Prostate gland (tissue), 2 donors: ENCODE results near the gene DCTD. TPM values are rescaled to one million over a fixed set of nuclear protein-coding genes. Genes with fewer than 3 reads are reported as not detected.

Source experiments
- DNase-seq: peaks from one replicate; pipeline ENCODE4 v3.0.0-alpha.2; 2019; ENCODE audit warnings: low spot score
- H3K27ac ChIP-seq, 2 donors: fragments of 200-600 bp; sonication (generic); 2 replicates each; pipeline ENCODE4 v1.5.1; 2017 to 2019
- H3K27me3 ChIP-seq: fragments of 200-600 bp; sonication (generic); replicated peaks from 2 replicates; pipeline ENCODE4 v1.5.1; 2019; ENCODE audit not compliant: insufficient read depth
- H3K36me3 ChIP-seq, 2 donors: fragments of 200-600 bp; sonication (generic); 1 replicate in 1 of 2; 2 replicates in 1 of 2; pipeline versions ENCODE4 v1.5.1 to v1.8.1; 2017 to 2019
- H3K4me1 ChIP-seq: fragments of 200-600 bp; sonication (generic); replicated peaks from 2 replicates; pipeline ENCODE4 v1.5.1; 2019
- H3K4me3 ChIP-seq, 2 donors: fragments of 200-600 bp; sonication (generic); 2 replicates each; pipeline ENCODE4 v1.5.1; 2017 to 2019
- H3K9me3 ChIP-seq: fragments of 200-600 bp; sonication (generic); 2 replicates; pipeline ENCODE4 v1.5.1; 2017
- POLR2A ChIP-seq: fragments of 450-650 bp; IDR thresholded peaks from one replicate; pipeline ENCODE4 v1.6.1; 2016; ENCODE audit warnings: antibody characterized with exemption, mild to moderate bottlenecking
- POLR2AphosphoS5 ChIP-seq: sonication (generic); formaldehyde crosslinking; IDR thresholded peaks from one replicate; pipeline ENCODE4 v1.6.1; 2017; ENCODE audit warnings: antibody characterized with exemption
- WGBS: methylation state at CpG from one replicate; pipeline ENCODE4 v1.1.5; 2018; 5-methylcytosine and 5-hydroxymethylcytosine counted together
- intact Hi-C: fragments of 100-400 bp; cut with DNase I; formaldehyde crosslinking; loops from one replicate; pipeline ENCODE4 v1.14.2; 2022
- total RNA-seq, 2 donors: library from RNA; depleted of rRNA; stranded (reverse); fragments of >200 nt; gene quantifications; one replicate each; pipeline ENCODE4 v1.1.0, GENCODE V29; 2016
- TF ChIP-seq, protein P1 (sequence below), 4 experiments: fragments of 200-600 bp in 2 of 4; fragments of 450-650 bp in 2 of 4; sonication (generic) in 2 of 4; IDR thresholded peaks; 1 replicate in 3 of 4; 2 replicates in 1 of 4; pipeline ENCODE4 v1.5.1; 2016 to 2019; ENCODE audit warnings: antibody characterized with exemption in 4 of 4, mild to moderate bottlenecking in 2 of 4, moderate library complexity in 2 of 4

DCTD gene
- total RNA-seq, 2 donors from 2014 or later = 62.3 to 69.5 TPM

DNA sequence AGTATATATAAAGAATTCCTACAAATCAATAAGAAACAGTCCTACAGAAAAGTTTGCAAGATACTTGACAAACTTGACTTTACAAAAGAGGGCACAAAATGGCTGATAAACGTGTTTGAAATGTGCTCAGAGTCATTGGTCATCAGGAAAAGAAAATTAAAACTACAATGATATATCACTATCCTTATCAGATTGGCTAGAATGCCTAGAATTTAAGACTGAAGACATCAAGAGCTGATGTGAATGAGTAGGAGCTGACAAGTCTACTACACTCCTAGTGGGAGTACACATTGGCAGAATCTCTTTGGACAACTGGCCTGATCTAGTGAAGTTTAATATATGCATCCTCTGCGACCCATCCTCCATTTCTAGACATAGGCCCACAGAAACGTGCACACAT is 10.3 kb upstream of the DCTD start:
- no peaks in the 10 kb centered on the region for H3K4me1 ChIP-seq
- no peaks in the 10 kb centered on the region for H3K27me3 ChIP-seq
- intact Hi-C loops = no loop called here
- TF ChIP-seq POLR2A (no peak), POLR2AphosphoS5 (no peak)
- TF ChIP-seq, protein P1, sequence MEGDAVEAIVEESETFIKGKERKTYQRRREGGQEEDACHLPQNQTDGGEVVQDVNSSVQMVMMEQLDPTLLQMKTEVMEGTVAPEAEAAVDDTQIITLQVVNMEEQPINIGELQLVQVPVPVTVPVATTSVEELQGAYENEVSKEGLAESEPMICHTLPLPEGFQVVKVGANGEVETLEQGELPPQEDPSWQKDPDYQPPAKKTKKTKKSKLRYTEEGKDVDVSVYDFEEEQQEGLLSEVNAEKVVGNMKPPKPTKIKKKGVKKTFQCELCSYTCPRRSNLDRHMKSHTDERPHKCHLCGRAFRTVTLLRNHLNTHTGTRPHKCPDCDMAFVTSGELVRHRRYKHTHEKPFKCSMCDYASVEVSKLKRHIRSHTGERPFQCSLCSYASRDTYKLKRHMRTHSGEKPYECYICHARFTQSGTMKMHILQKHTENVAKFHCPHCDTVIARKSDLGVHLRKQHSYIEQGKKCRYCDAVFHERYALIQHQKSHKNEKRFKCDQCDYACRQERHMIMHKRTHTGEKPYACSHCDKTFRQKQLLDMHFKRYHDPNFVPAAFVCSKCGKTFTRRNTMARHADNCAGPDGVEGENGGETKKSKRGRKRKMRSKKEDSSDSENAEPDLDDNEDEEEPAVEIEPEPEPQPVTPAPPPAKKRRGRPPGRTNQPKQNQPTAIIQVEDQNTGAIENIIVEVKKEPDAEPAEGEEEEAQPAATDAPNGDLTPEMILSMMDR (IDR thresholded peaks at IDR 0.05) = no peak
- H3K4me3 ChIP-seq = no peak overlapping the region
- no peaks in the 10 kb centered on the region for H3K9me3 ChIP-seq
- H3K27ac ChIP-seq = no peak overlapping the region
- no peak for DNase-seq
- 79% methylated on average over 3 of the region's 3 CpGs for WGBS
- no peaks in the 10 kb centered on the region for H3K36me3 ChIP-seq

DNA sequence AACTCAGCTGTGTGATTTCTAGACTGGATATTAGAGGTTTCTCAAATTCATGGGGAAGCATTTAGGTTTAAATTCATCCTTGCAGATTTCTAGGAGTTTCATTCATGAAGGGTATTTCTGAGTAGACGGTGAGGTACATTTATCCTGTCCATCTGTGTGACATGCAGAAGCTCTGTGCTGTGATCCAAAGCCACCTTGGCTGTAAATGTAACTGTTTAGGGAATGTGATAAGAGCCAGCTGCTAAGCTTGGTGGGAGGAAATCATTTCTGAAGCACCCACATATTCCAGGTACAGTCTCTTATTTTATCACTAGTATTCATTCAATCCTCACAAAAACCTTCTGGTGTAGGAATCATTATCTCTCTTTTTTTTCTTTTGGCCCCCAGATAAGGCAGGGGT is 8.7 kb upstream of the DCTD start:
- Histone ChIP-seq H3K9me3 (no peaks in the 10 kb centered on the region), H3K36me3 (no peaks in the 10 kb centered on the region), H3K27ac (no peak overlapping the region), H3K4me3 (no peak overlapping the region), H3K4me1 (no peaks in the 10 kb centered on the region), H3K27me3 (no peaks in the 10 kb centered on the region)
- WGBS = 92% methylated on average over 1 of the region's 1 CpG
- TF ChIP-seq, protein P1 (IDR thresholded peaks at IDR 0.05) = no peak
- TF ChIP-seq POLR2AphosphoS5 (no peak), POLR2A (no peak)
- intact Hi-C loops = no loop called here
- DNase-seq = no peak

DNA sequence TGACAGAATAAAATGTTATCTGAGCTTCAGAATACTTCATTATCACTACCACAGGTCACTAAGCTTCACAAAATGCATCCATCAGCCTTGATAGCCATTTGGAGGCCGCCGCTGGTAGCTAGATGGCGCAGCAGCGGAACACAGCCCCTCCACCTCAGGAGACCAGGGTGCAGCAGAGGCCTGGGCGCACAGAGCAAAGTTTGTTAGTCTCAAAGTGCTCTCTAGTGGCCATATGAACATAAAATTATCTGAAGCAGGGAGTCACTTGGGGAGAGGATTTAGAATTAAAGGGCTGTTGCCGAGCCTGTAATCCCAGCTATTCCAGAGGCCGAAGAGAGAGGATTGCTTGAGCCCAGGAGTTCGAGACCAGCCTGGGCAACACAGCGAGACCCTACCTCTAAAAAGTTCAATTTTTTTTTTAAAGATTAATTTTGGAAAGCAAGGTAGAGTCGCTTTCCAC is 8.1 kb upstream of the DCTD start:
- no peak for DNase-seq
- H3K9me3 ChIP-seq = no peaks in the 10 kb centered on the region
- WGBS = 66% methylated on average over 10 of the region's 10 CpGs
- intact Hi-C loops = no loop called here
- H3K27ac ChIP-seq = no peak overlapping the region
- H3K4me3 ChIP-seq = no peak overlapping the region
- no peaks in the 10 kb centered on the region for H3K36me3 ChIP-seq
- H3K27me3 ChIP-seq = no peaks in the 10 kb centered on the region
- TF ChIP-seq, protein P1 (IDR thresholded peaks at IDR 0.05) = no peak
- TF ChIP-seq POLR2AphosphoS5 (no peak), POLR2A (no peak)
- H3K4me1 ChIP-seq = no peaks in the 10 kb centered on the region

DNA sequence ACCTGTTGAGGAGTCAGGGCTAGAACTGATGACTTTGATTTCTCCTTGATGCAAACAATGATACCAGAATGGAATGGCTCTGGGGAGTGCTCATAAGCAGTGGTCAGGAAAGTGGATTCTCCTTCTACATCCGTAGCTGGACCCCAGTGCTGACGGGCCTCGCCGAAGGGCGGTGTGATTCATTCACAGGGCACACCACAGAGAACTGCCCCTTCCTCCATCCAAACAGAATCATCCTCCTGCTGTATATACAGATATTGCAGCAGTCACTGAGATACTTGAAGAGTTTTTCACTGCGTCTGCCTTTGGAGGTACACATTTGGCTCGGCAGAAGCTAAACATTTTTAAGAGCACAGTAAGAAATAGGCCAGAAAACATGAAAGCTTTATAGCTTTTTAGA is 7.3 kb upstream of the DCTD start:
- Histone ChIP-seq H3K36me3 (no peaks in the 10 kb centered on the region), H3K27ac (no peak overlapping the region), H3K9me3 (no peaks in the 10 kb centered on the region), H3K4me1 (no peaks in the 10 kb centered on the region), H3K27me3 (no peaks in the 10 kb centered on the region), H3K4me3 (no peak overlapping the region)
- TF ChIP-seq POLR2A (no peak), POLR2AphosphoS5 (no peak)
- TF ChIP-seq, protein P1 (IDR thresholded peaks at IDR 0.05) = no peak
- no peak for DNase-seq
- intact Hi-C loops = no loop called here
- 67% methylated on average over 7 of the region's 7 CpGs for WGBS

DNA sequence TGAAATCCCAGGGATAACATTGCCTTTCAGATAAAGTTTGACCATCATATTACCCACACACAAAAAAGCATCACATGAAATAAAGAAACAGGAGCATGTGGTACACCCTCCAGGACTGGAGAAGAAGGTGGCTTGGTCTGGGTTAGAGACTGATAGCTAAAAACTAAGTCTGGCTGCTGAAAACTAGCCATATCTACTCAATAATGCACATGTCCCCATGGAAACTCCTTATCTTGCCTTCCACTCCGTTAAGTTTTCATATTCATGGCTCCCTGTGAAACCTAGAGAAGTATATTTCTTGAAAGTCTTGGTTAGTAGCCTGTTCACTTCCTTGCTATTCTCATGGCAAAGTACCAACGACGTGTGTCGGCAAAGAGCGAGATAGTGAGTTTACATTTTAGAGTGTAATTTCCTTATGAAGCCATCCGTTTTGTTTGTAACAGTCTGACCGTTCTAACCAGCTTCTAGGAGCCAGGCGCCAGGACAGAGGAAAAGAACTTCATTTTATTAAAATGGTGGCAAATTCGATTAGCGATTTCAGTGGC is 6.7 kb upstream of the DCTD start:
- no peaks in the 10 kb centered on the region for H3K36me3 ChIP-seq
- no peak for DNase-seq
- no peak overlapping the region for H3K4me3 ChIP-seq
- H3K27me3 ChIP-seq = no peaks in the 10 kb centered on the region
- TF ChIP-seq, protein P1 (IDR thresholded peaks at IDR 0.05) = no peak
- TF ChIP-seq POLR2A (no peak), POLR2AphosphoS5 (no peak)
- no peaks in the 10 kb centered on the region for H3K4me1 ChIP-seq
- H3K9me3 ChIP-seq = no peaks in the 10 kb centered on the region
- H3K27ac ChIP-seq = no peak overlapping the region
- WGBS = 75% methylated on average over 10 of the region's 10 CpGs
- intact Hi-C loops = no loop called here
